ENCODE measurements around the gene PTK7. TPM values are rescaled to one million over a fixed set of nuclear protein-coding genes. Genes with fewer than 3 reads are reported as not detected.

Gene PTK7
- total RNA-seq, 1 experiment from 2014 or later, result 82.3 TPM

GRCh38 chr6:43204271-43205105 is 128.4 kb downstream of the PTK7 start:
- DNase-seq (ENCODE audit: low spot score), result no peak

- no peak for DNase-seq (ENCODE audit: low spot score)
Observed at GRCh38 chr6:43205849-43206248, 129.7 kb downstream of the PTK7 start.

GRCh38 chr6:43207286-43207685 is 131.2 kb downstream of the PTK7 start:
- no peak for DNase-seq (ENCODE audit: low spot score)

Other genes starting within 250 kb of the PTK7 start
- 104 and 108 TPM in 2 replicates for gene RPL7L1, start 196.7 kb upstream of the PTK7 start, total RNA-seq (2014; rRNA removed; shearing (Covaris generic))
- gene PTCRA, start 160.3 kb upstream of the PTK7 start, total RNA-seq (2014; rRNA removed; shearing (Covaris generic)), result not detected in 2 replicates
- 33.8 and 36.3 TPM in 2 replicates for gene CNPY3, start 146.8 kb upstream of the PTK7 start, total RNA-seq (2014; rRNA removed; shearing (Covaris generic))
- 0.24 TPM in 1 of 2 replicates, not detected in the other for gene GNMT, start 115.6 kb upstream of the PTK7 start, total RNA-seq (2014; rRNA removed; shearing (Covaris generic))
- 8.2 and 9.4 TPM in 2 replicates for gene PEX6, start 97.1 kb upstream of the PTK7 start, total RNA-seq (2014; rRNA removed; shearing (Covaris generic))
- 38.9 and 48.5 TPM in 2 replicates for gene PPP2R5D, start 91.7 kb upstream of the PTK7 start, total RNA-seq (2014; rRNA removed; shearing (Covaris generic))
- gene MEA1, start 62.4 kb upstream of the PTK7 start, total RNA-seq (2014; rRNA removed; shearing (Covaris generic)), result 134 and 144 TPM in 2 replicates
- 75.3 and 90.8 TPM in 2 replicates for gene KLHDC3, start 62.1 kb upstream of the PTK7 start, total RNA-seq (2014; rRNA removed; shearing (Covaris generic))
- 111 and 121 TPM in 2 replicates for gene RRP36, start 54.7 kb upstream of the PTK7 start, total RNA-seq (2014; rRNA removed; shearing (Covaris generic))
- gene CUL7, start 22.5 kb upstream of the PTK7 start, total RNA-seq (2014; rRNA removed; shearing (Covaris generic)), result 22.5 and 24.7 TPM in 2 replicates
- 29.9 and 30.7 TPM in 2 replicates for gene MRPL2, start 16.9 kb upstream of the PTK7 start, total RNA-seq (2014; rRNA removed; shearing (Covaris generic))
- gene KLC4, start 16.7 kb upstream of the PTK7 start, total RNA-seq (2014; rRNA removed; shearing (Covaris generic)), result 17.0 and 19.0 TPM in 2 replicates
- gene SRF, start 95.0 kb downstream of the PTK7 start, total RNA-seq (2014; rRNA removed; shearing (Covaris generic)), result 15.7 and 18.0 TPM in 2 replicates
- gene CUL9, start 105.9 kb downstream of the PTK7 start, total RNA-seq (2014; rRNA removed; shearing (Covaris generic)), result 17.5 and 19.6 TPM in 2 replicates
- 120 and 173 TPM in 2 replicates for gene DNPH1, start 153.2 kb downstream of the PTK7 start, total RNA-seq (2014; rRNA removed; shearing (Covaris generic))
- not detected in 2 replicates for gene TTBK1, start 167.2 kb downstream of the PTK7 start, total RNA-seq (2014; rRNA removed; shearing (Covaris generic))
- not detected in 2 replicates for gene SLC22A7, start 221.9 kb downstream of the PTK7 start, total RNA-seq (2014; rRNA removed; shearing (Covaris generic))
- gene CRIP3, start 232.5 kb downstream of the PTK7 start, total RNA-seq (2014; rRNA removed; shearing (Covaris generic)), result not detected in 2 replicates